Mammary epithelial cell (primary cell): ENCODE data around the gene FBXO3.

Experiments
- CTCF ChIP-seq, 2 donors: IDR thresholded peaks in 1 of 2; conservative IDR thresholded peaks in 1 of 2; 2 replicates each; pipeline ENCODE4 v1.5.1; 2011 to 2012; ENCODE audit warnings: inconsistent platforms in 2 of 2, low read length in 2 of 2, mild to moderate bottlenecking in 2 of 2, control low read depth in 1 of 2, low read depth in 1 of 2; ENCODE audit not compliant: insufficient read depth in 1 of 2; ENCODE audit errors: extremely low read depth in 1 of 2
- EZH2 ChIP-seq: IDR thresholded peaks from 2 replicates; pipeline ENCODE4 v1.6.1; 2012; ENCODE audit warnings: low read length, inconsistent platforms, borderline replicate concordance

DNA sequence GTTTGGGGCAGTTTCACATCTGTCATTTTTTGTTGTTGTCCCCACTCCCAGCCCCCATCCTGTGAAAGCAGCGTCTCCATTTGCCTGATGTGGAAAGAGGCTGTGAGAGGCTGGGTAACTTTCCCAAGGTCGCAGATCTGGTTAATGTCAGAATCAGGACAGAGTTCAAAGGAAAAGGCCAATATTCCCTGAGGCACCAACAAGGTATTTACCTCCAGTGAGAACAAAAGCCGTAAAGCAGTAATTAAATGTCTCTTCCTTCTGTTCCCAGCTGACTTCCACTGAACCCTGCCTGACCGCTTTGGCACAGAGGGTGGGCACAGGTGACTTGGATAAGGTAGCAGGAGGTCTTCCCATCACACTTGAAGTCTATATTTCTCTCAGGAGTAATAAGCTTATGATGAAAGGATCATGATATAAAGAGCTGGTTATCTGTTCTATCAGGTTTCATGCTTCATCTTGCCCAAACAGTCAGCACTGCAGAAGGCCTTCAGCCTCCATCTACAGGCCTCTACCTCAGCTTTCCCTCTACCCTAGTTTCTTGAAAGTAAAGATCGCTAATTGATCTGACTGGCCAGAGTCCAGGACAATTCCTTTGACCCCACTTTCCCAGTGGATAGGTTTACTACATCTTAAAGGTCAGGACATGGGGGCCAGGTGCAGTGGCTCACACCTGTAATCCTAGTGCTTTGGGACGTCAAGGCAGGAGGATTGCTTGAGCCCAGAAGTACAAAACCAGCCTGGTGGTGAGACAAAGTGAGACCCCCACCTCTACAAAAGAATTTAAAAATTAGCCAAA lies 83.1 kb downstream of the FBXO3 start:
- TF ChIP-seq CTCF (conservative IDR thresholded peaks at IDR 0.05 in 1 of 2, IDR thresholded peaks at IDR 0.05 in 1 of 2; ENCODE audit: extremely low read depth in 1 of 2, insufficient read depth in 1 of 2, low read depth in 1 of 2, low read length in 2 of 2) (no peak), EZH2 (no peak)
